Anterior cingulate cortex (tissue), 58 donors: ENCODE results near the gene SF3B1.
"Not testable (repeated sequence)": the region's sequence is repeated elsewhere in the genome, so short reads cannot be mapped to it uniquely, and the experiment has no call there.

Experiments
- DNase-seq, 58 donors: peaks; one replicate each; lab custom pipeline; 2025; lab: John Stamatoyannopoulos, UW

The SF3B1 gene

GRCh38 chr2:197348721-197349360, 86.0 kb downstream of the SF3B1 start:
- DNase-seq = no peak

DNA sequence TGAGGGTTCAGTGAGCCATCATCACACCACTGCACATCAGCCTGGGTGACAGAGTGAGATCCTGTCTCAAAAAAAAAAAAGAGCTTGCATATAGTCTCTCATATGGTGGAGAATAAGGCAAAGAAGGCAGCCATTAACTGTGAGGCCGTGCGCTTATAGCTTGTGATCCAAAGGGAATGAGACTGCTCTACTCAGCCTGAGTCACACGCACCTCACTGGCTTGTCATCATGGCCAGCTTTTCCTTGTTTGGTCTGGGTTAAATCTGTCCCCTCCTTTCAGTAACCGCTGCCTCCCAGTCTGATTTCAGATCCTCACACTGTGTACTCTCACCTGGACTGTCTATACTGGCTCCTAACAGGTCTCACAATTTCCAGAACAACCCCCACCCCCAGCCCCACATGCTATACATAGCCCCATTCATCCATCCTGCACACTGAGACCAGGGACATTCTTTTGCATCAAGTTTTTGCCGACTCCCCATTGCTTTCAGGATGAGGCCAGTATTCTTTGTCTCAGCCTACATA, 88.9 kb downstream of the SF3B1 start:
- DNase-seq = no peak

GRCh38 chr2:197343968-197344367, 90.9 kb downstream of the SF3B1 start:
- not testable (repeated sequence) for DNase-seq

DNA sequence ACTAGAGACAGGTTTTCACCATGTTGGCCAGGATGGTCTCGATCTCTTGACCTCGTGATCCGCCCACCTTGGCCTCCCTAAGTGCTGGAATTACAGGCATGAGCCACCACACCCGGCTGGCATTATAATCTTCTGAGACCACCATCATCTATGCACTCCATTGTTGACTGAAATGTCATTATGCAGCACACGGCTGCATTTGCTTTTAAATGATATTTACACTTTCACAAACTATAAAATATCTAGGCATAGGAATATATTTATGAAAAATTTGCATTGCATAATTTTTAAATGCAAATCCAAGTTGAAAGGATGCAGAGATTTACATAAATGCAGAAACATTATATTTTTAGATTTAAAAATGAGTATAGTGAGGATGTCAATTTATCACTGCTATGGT, 94.2 kb downstream of the SF3B1 start:
- no peak for DNase-seq
